GDM1 (cell line): ENCODE measurements around the gene TMC2.
"Not testable (repeated sequence)": the region's sequence is repeated elsewhere in the genome, so short reads cannot be mapped to it uniquely, and the experiment has no call there.

Experiments
- DNase-seq: peaks from one replicate; lab custom pipeline; 2025; lab: John Stamatoyannopoulos, UW

Gene TMC2

GRCh38 chr20:2663364-2663886, 127.1 kb downstream of the TMC2 start:
- DNase-seq = no peak

- DNase-seq = peak; percentile 80
Measured at GRCh38 chr20:2663887-2664719, 127.7 kb downstream of the TMC2 start, which contains the start of gene IDH3B. Gene IDH3B, minus strand, starts transcription at chr20:2664216. Its CDS starts 28 bp downstream, at chr20:2664188.

GRCh38 chr20:2671977-2672376, 135.6 kb downstream of the TMC2 start:
- DNase-seq = no peak

GRCh38 chr20:2672446-2672845, 136.1 kb downstream of the TMC2 start:
- no peak for DNase-seq

GRCh38 chr20:2673453-2673852, 137.1 kb downstream of the TMC2 start:
- DNase-seq = no peak

- DNase-seq = no peak
Measured at GRCh38 chr20:2680046-2680445, 143.7 kb downstream of the TMC2 start.

GRCh38 chr20:2682040-2682439, 145.7 kb downstream of the TMC2 start:
- not testable (repeated sequence) for DNase-seq

GRCh38 chr20:2684817-2685216, 148.4 kb downstream of the TMC2 start:
- peak; percentile 37 for DNase-seq

- no peak for DNase-seq
Measured at GRCh38 chr20:2687514-2687913, 151.1 kb downstream of the TMC2 start.

- peak; percentile 63 for DNase-seq
Measured at GRCh38 chr20:2688041-2688591, 151.7 kb downstream of the TMC2 start.

- no peak for DNase-seq
Measured at GRCh38 chr20:2690213-2690612, 153.8 kb downstream of the TMC2 start.

GRCh38 chr20:2690718-2691117, 154.3 kb downstream of the TMC2 start:
- DNase-seq = no peak

GRCh38 chr20:2691127-2691526, 154.8 kb downstream of the TMC2 start:
- DNase-seq = no peak
